ENCODE data around the gene CD164. TPM values are rescaled to one million over a fixed set of nuclear protein-coding genes. Genes with fewer than 3 reads are reported as not detected.

Gene CD164
- total RNA-seq, result 127 and 226 TPM in 2 replicates

DNA sequence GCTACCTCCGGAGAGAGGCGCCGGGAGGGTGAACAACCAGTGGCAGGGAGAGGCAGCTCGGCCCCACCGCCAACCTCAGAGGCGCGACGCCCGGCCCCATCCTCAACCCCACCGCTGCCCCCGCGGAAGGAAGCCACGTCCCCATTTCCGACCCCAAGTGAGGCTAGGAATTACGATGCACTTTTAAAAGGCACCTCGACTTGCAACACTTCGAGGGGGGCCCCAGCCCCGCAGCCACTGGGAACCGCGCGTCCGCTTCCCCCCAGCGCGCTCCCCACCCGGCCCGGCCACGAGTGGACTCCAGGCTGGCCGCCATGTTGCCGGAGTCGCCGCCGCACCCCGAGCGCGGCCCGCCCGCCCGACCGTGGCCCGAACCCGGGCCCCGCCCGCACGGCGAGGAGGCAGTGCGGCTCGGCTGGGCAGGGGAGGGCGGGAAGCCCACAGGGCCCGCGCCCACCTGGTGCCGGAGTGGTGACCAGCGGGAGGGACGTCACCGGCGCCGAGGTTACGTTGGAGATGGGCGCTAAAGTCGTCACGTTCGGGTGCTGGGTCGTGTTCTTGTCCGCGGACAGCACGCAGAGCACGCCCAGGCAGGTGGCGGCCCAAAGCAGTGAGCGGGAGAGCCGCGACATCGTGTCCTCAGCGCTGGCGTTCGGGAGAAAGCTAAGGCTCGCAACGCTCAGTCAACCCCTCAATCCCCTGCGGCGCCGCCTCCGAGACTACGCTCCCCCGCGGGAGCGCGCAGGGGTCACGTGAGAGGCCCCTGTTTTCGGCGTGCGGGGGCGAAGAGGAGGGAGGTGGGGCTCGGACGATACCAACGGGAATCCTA, at the start of gene CD164:
CD164 (minus strand) TSS at position 721 of the 829 bp plus-strand sequence; CDS start at position 632, 89 bp downstream.

Other genes with a start within 250 kb of the CD164 start
- 0.88 and 1.6 TPM in 2 replicates for gene PPIL6, start 58.2 kb upstream of the CD164 start, total RNA-seq
- gene SMPD2, start 58.3 kb upstream of the CD164 start, total RNA-seq, result 4.7 and 10.6 TPM in 2 replicates
- gene MICAL1, start 73.3 kb upstream of the CD164 start, total RNA-seq, result 35.5 and 42.4 TPM in 2 replicates
- 6.5 and 6.6 TPM in 2 replicates for gene ZBTB24, start 100.8 kb upstream of the CD164 start, total RNA-seq